HG03159 (cell line): Measurements from ENCODE around the gene PSG4.
"Not testable (repeated sequence)": the region's sequence is repeated elsewhere in the genome, so short reads cannot be mapped to it uniquely, and the experiment has no call there.

Source experiments
- ATAC-seq: cut with Tn5 transposase; IDR thresholded peaks from one replicate; pipeline ENCODE4 v1.9.1; 2021; ENCODE audit warnings: mild to moderate bottlenecking, moderate library complexity; ENCODE audit not compliant: unreplicated experiment

Gene PSG4

DNA sequence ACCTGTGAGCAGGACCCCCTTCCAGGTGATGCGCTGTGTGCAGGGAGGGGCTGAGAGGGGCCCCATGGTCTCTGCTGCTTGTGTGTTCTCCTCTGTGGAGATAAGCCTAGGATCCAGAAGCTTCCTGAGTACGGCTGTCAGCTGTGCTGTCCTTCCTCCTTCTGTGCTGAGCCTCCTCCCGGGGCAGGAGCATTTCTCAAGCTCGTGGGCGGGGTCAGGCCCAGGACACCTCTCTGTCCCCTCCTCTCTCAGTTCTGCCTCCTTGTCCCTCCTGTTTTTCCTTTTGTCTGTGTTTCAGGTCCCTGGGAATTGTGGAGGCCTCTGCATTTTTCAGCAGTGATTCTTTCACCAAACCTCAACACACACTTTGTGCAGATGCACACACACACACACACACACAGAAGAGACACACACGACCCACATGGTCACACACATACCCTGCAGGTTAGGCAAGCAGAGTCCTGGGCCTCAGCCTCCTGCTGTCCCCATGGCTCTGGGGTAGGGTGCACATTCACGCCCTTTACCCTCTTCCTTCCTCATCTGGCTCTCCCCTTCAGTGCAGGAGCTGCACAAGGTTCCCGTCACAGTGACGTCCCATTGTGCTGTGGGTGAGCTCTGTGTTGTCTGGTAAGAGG lies at the start of gene PSG4:
Gene PSG4, minus strand, starts transcription at position 168 of the 635 bp plus-strand sequence. Its CDS starts 102 bp downstream, at position 66.
- not testable (repeated sequence) for ATAC-seq

DNA sequence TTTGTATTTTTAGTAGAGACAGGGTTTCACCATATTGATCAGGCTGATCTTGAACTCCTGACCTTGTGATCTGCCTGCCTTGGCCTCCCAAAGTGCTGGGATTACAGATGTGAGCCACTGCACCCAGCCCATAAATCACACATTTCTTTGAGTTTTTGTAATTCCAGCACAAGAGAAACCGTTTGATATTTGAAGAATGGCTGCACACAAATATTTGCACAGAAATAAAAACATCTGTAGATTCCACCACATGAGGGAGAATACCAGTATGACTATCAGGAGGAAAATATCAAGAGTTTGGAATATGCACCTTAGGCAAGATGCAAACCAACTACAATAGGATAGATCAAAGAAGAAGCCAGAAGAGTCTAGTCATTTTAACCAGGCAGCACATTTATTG lies 46.0 kb upstream of the PSG4 start:
- not testable (repeated sequence) for ATAC-seq

- ATAC-seq: not testable (repeated sequence)
Observed at GRCh38 chr19:43250296-43250695, 44.9 kb upstream of the PSG4 start.

- not testable (repeated sequence) for ATAC-seq
Observed at GRCh38 chr19:43248635-43249002, 43.2 kb upstream of the PSG4 start.

- not testable (repeated sequence) for ATAC-seq
Observed at GRCh38 chr19:43247243-43247880, 41.9 kb upstream of the PSG4 start.

DNA sequence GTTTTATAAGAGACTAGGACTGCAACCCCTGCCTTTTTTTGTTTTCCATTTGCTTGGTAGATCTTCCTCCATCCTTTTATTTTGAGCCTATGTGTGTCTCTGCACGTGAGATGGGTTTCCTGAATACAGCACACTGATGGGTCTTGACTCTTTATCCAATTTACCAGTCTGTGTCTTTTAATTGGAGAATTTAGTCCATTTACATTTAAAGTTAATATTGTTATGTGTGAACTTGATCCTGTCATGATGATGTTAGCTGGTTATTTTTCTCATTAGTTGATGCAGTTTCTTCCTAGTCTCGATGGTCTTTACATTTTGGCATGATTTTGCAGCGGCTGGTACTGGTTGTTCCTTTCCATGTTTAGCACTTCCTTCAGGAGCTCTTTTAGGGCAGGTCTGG lies 40.4 kb upstream of the PSG4 start:
- not testable (repeated sequence) for ATAC-seq

GRCh38 chr19:43242211-43242610 lies 36.8 kb upstream of the PSG4 start:
- not testable (repeated sequence) for ATAC-seq

DNA sequence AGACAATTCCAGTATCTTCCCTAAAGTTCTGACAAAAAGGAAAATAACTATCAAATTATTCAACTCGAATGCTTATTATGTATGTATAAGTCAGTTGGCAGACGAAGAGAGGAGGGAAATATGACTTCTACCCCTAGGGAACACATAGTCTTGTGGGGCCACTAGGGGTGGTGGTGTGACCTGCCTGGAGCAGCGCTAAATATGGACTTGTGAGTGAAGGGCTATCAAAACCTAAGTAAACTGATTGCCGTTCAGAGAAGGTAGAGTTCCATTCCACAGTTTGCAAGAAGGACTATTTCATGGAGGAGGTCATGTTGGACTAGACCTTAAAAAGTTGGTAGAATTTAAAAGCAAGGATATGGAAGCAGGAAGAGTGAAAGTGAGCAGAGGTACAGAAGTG lies 32.8 kb upstream of the PSG4 start:
- ATAC-seq: not testable (repeated sequence)

DNA sequence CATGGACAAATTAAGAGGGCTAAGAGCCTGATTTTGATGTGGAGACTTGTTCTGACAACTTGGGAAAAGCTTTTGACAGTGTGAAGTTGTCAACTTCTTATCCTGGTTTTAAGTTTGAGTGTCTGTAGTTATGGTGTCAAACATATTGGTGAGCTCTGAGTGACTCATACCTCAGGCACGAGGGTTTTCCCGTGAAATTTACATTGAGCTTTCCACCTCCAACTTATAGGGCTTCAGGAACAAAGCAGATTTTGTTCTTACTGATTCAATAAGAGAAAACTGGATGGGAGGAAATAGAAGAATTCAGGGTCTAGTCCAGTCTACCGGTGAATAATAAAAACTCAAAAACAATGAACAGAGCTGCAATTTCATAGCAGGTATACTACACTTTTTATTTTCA lies 30.2 kb upstream of the PSG4 start:
- ATAC-seq: not testable (repeated sequence)

DNA sequence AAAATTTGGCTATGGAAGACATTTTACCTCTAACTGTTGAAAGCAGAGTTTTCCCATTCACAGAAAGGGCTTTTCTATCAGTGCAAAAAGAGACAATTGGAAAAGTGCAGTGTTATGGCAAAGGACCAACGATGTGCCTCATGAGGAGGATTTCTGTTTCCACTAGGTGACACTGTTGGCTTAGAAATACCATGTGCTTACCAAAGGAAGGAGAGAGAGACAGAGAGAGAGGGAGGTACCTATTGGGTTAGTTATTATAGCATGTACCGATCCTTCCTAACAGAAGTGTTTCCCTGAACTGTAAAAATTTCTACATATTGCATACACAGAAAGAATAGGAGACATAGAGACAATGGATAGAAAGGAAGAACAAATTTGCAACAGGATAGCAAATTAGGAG lies 23.9 kb upstream of the PSG4 start:
- ATAC-seq: no peak

- ATAC-seq: not testable (repeated sequence)
Observed at GRCh38 chr19:43228730-43229129, 23.3 kb upstream of the PSG4 start.

DNA sequence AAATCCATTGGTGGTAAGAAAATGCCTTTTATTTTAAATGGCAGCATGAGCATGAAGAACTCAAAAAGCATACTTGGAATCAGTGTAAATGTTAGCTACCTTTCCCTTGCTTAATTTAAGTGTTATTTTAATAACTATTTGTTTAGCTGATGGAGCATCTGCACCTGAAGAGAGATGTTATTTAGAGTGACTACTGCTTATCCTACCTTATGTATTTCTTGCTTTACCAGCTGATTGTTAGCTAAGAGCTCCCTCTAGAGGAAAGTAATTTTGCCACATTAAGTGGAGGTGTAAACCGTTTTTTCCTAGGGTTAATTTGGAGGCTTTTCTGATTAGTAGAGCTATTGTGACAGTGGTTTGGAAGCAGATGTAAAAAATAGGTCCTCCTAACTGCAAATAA lies 21.5 kb upstream of the PSG4 start:
- ATAC-seq: not testable (repeated sequence)

DNA sequence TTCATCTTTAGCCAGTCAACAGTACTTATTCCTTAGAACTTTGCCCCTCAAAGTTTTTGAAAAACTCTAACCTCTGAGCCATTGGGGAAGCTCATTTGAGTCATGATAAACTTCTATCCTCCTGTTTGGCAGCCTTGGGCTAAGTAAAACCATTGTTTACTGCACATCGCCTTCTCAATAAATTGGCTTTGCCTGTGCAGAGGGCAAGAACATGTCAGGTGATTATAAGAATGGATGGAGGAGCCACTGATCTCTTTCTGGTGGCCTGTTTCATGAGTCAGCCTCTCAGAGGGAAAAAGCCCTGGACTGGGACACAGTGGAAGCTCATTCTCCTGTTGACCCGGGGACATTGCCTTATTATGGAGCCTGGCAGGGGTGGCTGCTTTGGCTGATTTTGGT lies 19.4 kb upstream of the PSG4 start:
- ATAC-seq: no peak

DNA sequence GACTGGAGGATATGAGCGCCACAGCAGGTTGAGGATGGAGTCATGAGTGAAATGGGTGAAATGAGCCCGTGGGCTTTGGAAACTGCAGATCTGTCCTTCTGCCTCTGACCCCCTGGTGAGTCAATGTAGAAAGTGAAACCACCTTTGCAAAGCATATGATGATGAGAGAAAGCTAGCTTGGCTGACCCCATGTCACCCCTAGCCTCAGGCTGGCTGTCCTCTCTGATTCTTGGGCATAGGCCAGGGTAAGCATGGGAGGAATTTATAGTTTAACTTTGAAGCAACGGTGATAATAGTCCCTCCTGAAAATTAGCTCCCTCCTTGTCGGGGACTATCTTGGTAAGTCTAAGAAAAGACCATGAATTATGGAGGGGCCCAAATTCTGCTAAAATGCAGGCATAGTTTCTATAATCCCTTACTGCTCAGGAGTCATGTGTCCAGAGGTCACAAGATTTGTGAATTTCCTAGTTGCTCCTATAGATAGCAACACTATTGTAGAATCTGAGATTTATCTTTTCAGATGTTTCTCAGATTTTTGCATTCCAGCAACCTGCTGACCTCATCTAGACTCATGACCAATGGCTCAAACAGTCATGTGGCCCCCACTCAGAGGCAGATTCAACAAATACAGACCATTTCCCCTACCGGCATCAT lies 18.9 kb upstream of the PSG4 start:
- ATAC-seq: not testable (repeated sequence)

GRCh38 chr19:43221891-43222290 lies 16.5 kb upstream of the PSG4 start:
- not testable (repeated sequence) for ATAC-seq

DNA sequence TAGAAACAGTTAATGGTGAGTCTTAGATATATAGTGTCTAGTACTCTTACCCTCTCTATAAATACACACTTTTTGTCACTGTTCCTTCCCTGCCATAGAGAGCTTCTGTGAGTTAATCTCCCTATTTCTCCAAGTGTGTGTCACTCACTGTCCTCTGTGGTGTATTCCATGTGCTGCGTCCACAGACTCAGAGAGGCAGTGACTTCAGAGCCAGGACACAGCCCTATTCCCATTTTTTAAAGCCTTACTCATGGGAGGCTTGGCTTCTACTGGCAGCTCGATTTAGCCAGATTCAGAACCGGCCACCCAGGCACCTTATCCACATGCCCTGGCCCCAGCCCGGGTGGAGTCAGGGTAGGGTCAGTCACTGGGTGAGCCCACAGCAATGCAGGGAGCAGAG lies 13.7 kb upstream of the PSG4 start:
- not testable (repeated sequence) for ATAC-seq

- ATAC-seq: not testable (repeated sequence)
Observed at GRCh38 chr19:43215881-43216280, 10.4 kb upstream of the PSG4 start.

- ATAC-seq: no peak
Observed at GRCh38 chr19:43207991-43208390, 2.6 kb upstream of the PSG4 start.

DNA sequence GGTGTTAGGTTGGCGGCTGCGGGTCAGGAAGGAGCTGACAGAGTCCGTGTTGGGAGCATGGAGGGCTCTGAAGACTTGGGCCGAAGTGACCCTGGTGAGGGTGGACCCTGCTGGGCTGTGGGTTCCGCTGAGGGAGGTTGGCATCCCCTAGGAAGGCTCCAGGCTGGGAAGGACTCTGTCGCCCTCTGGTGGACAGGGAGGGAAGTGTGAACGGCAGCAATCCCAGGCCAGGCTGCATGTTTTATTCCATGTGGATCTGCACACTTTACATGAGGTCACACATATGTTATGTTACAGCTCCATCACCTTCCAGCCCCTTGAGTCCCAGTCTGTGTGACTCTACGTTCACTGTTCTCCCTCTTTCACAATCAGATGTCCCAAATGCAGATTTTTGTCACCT lies 1.7 kb upstream of the PSG4 start:
- not testable (repeated sequence) for ATAC-seq

GRCh38 chr19:43203611-43204010 lies 1.8 kb downstream of the PSG4 start:
- not testable (repeated sequence) for ATAC-seq

DNA sequence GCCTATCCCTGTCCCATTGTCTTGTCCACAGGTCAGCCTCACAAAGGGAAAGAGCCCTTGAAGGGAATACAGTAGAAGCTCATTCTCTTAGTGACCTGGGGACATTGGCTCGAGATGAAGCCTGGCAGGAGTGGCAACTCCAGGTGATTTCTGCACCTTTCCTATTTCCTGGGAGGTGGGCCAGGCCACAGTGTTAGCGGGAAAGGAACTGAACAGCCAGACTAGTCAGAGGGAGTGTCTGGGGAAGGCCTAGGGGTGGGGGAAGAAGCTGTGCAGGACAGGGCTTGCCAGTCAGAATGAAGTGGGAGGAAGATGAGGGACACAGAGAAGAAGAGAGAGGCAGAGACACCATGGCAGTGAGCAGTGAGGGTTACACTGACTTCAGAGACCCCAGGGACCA lies 3.5 kb downstream of the PSG4 start:
- ATAC-seq: not testable (repeated sequence)

DNA sequence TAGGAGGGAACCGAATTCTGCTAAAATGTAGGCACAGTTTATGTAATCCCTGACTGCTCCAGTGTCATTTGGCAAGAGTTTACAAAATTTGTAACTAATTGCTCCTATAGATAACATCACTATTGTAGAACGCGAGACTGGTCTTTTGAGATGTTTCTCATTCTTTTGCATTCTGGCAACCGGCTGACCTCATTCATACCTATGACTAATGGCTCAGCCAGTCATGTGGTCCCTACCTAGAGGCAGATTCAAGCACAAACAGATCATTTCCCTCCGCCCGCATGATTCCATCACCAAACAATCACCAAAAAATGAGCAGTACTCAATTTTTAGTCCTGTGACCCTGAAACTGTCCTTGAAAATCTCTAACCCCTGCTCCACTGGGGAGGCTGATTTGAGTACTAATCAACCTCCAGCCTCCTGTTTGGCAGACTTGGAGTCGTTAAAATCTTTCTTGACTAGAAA lies 4.1 kb downstream of the PSG4 start:
- ATAC-seq: not testable (repeated sequence)
